Measurements from ENCODE around the gene NRXN3.
"Not testable (repeated sequence)": the region's sequence is repeated elsewhere in the genome, so short reads cannot be mapped to it uniquely, and the experiment has no call there.

The NRXN3 gene

DNA sequence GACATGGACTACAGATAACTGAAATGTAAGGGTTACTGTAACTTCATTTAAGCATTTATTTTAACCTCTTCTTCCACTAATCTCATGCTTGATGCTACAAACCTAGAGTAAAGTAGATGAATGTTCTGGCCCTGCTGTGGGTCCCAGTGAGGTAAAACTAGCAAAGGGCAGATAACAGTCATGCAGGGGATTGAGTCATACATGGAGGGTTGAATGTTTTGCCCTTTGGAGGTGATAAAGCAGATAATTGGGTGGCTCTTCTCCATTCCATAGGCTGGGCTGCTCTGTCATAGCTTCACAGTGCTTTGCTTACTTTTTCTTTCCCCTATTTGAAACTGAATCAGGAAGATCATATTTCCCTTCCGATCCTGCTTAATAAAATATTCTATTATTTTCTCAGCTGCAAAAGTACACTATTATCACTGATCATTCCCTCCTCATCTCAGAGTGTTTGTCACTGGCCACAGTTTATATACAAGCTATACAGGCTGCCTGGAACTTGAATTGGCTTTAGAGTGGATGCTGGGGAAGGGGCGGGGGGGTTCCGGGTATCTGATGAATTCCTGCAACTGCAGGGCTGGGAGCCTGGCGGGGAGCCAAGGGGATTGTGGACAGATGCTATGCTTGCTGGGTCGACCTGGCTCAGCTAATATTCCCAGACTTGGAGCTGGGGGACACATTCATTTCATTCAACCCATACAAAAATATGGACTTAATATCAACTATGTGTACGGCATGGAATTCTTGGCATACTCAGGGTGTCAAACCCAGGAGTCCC lies 235.1 kb downstream of the NRXN3 start:
- DNase-seq (ENCODE audit: low read depth) = no peak

DNA sequence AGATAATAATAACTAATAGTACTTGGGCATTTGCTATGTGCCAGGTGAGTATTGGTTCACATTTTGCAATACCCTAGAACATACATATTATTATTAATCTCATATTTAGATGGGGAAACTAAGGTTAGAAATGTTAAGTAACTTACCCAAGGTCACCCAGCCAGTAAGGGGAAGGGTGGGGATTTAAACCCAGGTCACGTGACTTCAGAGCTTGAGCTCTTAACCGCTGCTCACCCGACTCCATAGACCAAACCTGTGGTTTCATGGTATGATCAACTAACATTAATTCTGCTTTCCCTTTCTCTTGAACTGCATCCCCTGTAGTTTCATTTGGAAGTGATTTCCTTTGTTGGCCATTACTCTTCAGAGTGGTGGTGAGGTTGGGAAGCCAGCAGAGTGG lies 242.3 kb downstream of the NRXN3 start:
- no peak for DNase-seq (ENCODE audit: low read depth)

DNA sequence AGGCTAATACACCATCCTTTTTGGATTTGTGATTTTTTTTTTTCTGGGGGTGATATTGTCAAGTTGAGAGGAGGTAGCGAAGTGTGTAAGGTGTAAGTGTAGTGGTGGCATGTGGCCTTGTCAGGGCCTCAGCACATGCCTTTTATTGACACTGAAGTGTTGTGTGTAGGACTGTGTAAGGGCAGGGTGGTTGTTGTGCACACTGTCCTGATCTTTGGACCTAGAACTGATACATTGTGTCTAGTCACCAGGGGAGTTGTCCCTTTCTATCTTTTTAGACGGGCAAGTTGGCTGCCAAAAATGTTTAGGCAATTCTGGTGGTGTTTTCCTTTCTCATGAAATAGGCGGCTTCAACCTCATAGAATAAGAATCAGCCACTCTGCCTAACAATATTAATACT lies 244.0 kb downstream of the NRXN3 start:
- no peak for DNase-seq (ENCODE audit: low read depth)

DNA sequence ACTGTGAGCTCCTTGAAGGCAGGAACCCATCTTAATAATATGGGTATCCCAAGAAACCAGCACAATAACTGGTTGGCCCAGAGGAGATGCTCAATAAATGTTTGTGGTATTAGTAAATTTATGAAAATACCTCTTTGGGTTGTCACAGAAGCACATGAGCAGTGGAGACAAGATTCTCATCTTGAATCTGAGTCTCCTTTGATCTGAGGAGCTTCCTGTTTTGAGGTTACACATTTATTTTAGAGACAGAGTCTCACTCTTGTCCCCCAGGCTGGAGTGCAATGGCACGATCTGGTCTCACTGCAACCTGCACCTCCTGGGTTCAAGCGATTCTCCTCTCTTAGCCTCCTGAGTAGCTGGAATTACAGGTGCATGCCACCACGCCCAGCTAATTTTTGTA lies 247.4 kb downstream of the NRXN3 start:
- no peak for DNase-seq (ENCODE audit: low read depth)

DNA sequence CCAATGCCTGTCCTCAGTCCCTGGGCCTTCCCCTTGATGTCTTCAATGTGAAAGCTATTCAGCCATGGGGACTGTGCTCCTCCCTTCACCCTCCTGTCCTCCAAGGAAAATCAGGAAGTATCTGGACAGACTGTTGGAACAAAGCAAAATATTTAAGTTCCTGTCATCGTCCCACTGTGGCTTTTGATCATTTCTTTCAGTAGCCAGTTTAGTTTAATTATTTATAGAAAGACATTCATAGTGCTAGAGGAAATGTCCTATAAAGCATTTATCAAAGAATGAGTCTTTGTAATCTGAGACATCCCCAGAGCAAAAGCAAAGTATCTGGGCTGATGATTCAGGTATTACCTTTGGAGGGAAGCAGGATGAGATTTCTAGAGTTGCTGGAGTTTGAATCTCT lies 254.1 kb downstream of the NRXN3 start:
- DNase-seq (ENCODE audit: low read depth) = no peak

DNA sequence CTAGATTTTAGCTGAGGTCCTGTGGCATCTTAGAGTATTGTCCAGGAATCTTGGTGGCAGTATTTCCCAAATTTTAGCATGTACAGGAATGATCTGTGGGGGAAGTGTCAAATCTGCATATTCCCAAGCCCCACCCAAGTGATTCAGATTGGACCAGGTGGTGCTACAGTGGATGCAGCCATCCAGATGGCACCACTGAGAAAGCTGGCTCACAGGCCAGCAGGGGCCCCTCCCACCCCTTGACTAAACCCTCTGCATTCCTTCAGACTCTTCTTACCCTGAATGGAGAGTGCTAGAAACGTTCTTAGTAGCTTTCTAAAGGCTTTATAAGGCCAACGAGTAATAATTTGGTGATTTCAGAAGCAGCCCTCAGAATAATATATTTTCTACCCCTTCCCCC lies 255.2 kb downstream of the NRXN3 start:
- no peak for DNase-seq (ENCODE audit: low read depth)

DNA sequence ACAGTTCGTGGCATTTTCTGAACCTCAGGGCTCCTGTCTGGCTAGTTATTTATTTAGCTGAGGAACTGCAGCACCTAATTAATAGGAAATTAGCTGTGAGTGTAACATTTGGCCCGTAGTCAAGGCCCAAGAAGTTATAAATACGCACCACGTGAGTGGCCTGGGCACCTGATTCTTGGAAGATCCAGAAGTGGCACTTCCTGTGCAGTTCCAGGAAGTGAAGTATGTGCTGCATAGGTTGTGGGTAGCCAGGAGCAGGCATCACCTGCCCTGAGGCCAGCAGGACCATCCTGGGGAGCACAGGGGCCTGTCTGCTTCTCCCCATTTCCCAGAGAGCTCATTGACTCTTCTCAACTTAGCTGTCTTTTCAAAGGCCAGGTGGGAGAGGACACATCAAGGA lies 255.6 kb downstream of the NRXN3 start:
- DNase-seq (ENCODE audit: low read depth) = no peak

DNA sequence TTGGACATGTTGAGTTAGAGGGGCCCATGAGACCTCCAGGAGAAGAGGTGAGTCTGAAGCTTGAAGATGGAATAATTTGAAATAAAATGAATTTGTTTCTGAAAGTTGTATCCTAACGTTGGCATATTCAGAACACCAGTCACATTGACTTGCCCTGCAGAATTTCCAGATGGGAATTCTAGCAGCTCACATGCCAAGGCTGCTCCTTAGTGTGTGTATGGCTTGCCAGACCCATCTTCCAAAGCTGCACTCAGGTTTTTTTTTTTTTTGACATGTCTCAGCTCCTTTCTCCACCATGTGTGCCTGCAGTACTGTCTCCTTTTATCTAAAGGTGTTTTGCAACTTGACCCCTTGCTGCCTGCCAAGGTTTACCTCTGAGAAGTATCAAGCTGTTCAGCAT lies 261.9 kb downstream of the NRXN3 start:
- no peak for DNase-seq (ENCODE audit: low read depth)

DNA sequence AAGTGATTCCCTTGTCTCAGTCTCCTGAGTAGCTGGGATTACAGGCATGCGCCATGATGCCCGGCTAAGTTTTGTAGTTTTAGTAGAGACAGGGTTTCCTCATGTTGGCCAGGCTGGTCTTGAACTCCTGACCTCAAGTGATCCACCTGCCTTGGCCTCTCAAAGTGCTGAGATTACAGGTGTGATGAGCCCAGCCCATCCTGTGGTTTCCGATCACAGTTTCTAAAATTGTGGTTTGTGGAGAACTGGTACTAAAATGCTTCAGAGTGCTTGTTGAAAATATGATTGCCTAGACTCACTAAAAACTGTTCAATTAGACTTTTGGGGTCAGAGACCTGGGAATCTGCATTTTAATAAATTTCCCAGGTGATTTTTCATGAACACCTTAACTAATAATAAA lies 267.3 kb downstream of the NRXN3 start:
- not testable (repeated sequence) for DNase-seq (ENCODE audit: low read depth)

DNA sequence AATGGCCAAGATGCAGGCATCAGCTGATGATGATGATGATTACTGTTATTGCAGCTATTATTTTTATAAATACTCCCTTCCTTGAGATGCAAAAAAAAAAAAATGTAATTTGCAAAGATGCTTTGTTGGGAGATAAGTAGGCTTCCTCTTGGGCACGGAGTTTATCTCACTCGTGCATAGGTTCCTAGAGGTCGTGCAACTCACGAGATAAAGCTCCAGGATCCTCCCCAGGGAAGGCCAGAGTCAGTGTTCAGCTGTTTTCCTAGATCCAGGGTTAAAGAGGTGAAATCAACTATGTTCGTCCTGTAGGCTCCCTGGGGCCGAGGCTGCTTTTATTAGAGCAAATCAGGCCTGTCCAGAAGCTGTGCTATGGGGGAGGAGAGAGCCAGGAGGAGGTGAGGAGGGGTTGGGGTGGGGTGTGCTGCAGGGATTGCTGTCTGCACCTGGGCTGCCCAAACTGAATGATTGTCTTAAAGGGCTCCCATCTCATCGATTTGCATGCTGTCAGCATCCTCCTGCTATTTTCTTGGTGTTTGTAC lies 270.3 kb downstream of the NRXN3 start:
- DNase-seq (ENCODE audit: low read depth) = no peak

DNA sequence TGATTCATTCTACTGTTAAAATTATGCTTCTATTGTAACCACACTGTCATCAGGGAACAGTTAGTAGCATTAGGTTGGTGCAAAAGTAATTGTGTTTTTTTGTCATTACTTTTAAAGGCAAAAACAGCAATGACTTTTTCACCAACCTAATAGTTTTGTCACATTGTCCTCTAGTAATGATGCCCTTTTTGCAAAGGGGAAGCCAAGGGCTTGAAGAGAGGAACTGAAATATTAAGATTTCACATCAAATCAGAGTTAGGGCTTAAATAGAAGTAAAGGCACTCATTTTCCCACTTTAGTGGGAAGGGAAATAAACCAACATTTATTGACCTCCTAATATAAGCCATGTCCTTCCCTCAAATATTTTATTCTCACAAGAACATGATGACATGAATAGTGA lies 273.7 kb downstream of the NRXN3 start:
- no peak for DNase-seq (ENCODE audit: low read depth)

DNA sequence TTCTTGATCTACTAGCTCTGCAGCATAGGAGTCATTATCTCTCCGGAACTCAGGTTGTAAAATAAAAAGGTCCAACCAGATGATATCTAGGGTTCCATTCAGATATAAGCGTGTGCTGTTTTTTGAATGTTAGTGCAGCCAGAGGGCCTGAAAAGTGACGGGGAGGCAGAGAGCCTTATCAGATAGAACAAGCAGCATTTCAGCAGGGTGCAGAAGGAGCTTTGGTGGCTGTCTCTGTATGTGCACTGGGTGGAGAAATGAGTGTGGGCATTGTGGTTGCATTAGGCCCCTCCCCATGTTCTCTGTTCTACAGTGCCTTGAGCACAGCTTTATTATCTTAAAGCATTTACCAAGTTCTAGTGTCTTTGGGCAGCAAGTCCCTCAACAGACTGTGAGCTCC lies 275.1 kb downstream of the NRXN3 start:
- DNase-seq (ENCODE audit: low read depth) = no peak

DNA sequence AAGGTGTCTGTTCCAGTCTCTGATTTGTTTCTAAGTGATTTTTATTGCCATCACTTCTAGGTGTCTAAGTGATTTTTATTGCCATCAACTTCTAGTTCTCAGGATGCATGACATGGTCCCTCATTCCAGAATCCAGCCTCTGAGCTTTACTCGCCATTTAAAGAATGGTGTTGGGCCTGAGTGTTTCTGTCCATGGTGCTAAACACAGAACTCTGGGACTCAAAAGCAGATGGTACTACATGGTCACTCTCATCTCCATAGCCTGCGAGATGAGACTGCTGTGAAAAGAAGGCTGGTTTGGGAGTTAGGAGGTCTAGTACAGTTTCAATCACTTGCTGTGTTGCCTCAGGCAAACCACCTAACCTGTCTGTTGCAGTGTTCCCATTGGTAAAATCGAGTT lies 276.6 kb downstream of the NRXN3 start:
- DNase-seq (ENCODE audit: low read depth) = no peak

DNA sequence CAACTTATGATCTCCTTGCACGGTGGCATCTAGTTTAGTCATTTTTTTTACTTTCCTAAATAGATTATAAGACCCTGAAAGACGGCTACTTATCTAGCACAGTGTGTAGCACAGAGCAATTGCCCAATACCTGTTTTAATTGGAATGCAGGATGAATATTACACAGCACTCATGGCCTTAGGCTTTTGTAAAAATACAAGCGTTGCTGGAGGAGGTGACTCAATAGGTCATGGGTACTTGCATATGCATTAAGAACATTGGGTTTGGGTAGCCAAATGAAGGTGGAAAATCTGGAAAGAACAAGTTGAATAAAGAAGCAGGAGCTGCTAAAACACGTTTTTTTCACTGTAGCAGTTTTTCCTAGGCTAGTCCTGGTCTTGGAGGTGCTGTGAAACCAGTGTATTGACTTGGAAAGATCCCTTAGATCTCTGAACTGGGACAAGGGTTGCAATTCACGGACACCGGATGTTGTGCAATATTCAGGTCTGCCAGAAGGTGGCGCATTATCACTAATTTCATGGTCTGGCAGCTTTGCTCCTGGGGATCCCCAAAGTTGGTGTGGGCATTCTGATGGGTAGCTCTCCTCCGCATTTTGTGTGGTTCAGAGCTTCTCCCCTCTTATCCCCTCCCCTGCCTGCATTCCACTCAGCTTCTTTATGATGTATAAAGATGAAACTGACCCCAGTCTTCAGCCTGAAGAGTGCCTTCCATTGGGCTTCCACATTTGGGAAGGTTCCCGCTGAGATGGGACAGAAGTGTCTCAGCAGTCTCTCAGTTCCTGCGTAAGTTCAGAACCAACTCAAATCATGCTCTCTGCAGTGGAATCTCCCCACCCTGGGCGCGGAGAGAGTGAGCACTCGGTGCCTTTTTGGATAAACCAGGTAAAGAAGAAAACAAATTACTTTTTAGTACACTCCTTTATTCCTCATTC lies 278.3 kb downstream of the NRXN3 start:
- peak; percentile 13 for DNase-seq (ENCODE audit: low read depth)

DNA sequence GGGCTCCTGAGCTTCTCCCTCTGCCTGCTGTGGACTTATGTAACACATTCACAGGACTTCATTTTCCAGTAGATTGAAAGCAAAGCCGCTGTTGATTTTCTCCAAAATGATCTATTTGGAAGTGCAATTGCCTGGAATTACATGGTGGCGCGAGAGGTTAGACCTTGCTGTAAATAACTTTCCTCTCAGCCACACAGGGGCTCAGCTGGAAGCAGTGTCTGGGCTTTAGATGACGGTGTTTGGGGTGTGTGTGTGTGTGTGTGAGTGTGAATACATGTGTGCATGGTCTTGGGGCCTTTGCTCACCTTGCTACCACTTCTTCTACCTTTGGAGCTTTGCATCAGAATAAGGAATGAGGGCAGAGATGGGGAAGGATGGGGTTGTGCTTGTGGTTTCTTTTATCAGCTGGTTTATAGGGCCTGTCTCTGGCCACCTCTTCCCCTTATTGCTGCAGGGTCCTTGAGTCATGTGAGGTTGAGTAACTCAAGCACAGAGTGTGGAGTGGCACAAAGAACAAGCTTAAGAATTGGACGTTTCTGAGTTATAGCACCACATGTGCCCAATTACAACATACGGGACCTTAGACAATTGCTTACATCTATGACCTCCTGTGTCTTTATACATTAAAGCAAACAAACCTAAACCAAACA lies 280.6 kb downstream of the NRXN3 start:
- no peak for DNase-seq (ENCODE audit: low read depth)

DNA sequence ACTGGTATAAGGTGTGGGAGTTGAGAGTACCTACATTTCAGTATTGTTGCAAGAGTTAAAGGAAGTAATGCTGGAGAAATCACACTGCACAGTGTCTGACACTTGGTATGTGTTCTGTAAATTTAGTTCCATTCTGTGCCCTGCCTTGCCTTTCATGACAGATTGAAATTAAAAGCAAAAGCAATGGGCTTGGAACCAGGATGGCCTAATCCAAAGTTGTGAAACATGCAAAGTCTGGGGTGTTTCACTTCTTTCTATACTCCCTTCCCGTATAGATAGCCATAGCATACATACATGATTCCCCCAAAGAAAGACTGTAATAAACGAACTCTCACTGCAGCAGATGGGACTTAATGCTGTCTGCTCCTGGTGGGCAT lies 281.1 kb downstream of the NRXN3 start:
- no peak for DNase-seq (ENCODE audit: low read depth)

DNA sequence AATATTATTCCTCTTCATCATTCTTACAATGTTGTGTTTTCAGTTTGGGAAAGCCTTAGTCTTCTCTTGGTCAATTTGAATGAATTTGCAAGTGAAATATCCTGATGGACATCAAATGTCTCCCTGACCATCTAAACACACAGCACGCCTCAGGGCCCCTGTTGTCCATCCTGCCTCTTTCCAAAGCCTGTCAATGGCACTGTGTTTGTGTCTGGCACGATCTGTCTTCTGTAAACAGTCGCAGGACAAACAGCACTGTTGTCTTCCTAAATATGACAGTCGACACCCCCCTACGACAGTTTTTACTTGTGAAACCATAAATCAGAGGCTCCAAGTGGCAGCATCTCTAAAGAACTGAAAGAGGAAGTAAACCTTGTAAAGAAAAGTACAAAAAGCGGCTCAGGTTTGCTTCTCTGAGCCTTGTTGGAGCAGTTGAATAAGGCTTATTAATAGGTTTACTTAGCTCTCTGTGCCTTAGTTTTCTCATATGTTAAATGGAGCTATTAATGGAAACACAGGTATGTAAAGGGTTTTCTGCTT lies 285.8 kb downstream of the NRXN3 start:
- no peak for DNase-seq (ENCODE audit: low read depth)

DNA sequence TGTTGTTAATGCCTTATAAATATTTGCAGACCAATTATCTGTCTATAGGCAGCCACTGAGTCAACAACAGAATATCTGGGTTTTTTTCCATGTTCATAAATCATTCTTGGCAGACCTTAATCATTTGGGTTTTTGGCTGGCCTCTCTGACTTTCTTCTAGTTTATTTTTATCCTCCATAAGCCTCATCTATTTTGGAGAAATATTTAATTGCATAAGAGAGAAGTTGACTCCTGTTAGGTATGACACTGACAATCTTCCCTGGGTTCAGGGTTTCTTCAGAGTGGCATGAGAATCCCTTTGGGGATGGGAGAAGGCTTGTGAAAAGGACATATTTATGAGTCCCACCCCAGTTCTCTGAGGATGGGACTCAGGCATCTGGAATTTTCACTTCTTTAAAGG lies 299.8 kb downstream of the NRXN3 start:
- DNase-seq (ENCODE audit: low read depth) = no peak

DNA sequence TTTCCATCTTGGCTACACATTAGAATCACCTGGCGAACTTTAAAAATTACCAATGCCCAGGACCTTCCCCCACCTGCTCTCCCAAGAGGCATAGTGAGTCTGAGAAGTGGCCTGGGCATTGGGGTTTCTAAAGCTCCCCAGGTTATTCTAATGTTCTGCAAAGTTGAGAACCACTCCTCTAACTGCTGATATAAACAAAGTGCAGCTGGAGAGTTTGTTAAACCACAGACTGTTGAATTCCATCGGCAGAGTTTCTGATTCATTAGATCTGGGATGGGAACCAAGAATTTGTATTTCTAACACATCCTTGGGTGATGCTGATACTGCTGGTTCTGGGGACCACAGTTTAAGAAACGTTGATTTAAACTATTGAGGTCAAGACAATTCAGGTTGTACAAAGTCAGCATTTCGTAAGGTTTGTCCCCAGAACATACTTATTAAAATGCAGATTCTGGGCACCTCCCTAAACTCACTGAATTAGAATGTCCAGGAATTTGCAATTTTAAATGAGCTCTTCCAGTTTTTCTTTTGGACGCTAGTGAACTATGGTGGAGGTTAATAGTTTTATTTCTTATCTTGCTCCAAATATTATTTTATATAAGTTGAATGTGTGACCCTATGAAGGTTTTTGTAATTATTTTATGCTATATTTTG lies 309.1 kb downstream of the NRXN3 start:
- no peak for DNase-seq (ENCODE audit: low read depth)

DNA sequence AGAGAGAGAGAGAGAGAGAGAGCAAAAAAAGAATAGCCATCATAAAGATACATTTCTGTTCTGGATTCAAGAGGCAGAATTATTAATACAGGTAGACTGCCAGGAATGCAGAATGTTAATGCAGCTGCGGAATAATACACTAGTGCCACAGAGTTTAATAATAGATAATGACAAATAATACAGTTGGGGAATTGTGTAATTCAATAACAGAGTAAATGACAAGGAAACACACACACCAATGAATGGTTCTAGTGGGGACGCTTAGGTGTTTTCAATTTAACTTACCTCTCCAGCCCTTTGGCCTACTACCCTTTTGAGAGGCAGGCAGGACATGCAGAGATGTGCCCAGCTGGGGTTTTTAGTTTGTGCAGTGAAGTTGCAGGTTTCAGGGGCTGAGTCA lies 313.9 kb downstream of the NRXN3 start:
- no peak for DNase-seq (ENCODE audit: low read depth)

DNA sequence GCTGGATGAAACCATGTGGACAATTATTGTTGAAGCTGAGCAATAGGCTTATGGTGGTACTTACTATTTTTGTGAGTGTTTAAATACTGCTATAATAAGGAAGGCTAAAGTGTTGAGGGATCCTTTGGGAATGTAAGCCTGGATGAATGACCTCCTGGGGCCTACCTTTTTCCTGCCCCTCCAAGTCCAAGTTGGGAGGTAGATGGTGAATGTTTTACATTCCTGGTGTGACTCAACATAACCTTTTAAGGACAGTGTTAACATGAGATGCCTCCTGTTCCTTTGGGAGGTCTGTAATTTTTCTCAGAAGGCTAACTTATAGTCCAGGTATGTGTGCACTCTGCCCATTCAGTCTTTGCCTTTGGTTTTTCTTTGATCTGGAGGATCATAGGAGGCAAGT lies 315.9 kb downstream of the NRXN3 start:
- no peak for DNase-seq (ENCODE audit: low read depth)

DNA sequence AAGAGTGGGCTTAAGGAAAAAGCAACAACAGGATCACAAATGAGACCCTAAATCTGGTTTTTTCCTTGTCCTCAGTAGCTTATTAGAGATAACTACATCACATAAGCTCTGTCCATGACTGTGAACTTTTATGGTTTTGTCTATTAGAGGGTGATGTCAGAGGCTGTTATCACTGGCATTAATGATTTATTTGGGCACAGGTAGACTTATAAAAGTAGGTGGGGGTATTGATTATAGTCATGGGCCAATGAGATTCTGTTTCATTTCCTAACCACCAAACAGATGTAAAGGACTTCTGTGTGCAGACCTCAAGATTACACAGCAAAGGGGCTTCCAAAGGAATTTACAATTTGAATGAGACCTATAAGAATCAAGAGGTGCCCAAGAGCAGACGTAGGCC lies 316.4 kb downstream of the NRXN3 start:
- no peak for DNase-seq (ENCODE audit: low read depth)

Data from HS-5 (cell line).